ENCODE data around the gene COL2A1.

The COL2A1 gene

GRCh38 chr12:47988073-47989022 is 15.9 kb downstream of the COL2A1 start:
- no peak for DNase-seq

DNA sequence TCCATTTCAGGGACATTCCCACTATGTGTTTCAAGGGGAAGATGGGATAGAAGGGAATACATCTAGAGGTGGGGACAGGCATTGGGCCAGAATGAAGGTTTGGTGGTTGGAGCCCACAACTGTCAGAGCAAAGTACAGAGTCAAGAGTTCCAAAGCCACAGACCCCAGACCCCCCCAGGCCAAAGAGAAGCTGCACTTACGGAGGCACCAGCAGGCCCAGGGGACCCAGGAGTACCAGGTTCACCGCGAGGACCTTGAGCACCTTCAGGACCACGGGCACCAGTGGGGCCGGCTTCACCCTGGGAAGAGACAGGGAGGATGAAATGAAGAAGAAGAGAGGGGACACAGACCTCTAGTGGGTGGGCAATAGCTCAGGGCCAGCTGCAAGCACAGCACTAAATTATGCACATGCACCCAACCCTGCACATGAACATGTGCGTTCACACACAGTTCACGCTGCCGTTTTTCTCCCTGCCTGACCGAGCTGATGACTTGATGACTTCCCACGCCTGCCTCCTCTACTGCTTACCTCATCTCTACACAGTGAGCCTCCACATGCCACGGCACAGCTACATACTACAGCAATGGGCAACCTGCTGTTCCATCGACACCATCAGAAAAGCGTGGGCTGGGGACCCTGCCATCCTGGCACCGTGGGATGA is 16.7 kb downstream of the COL2A1 start:
- DNase-seq, result no peak

DNA sequence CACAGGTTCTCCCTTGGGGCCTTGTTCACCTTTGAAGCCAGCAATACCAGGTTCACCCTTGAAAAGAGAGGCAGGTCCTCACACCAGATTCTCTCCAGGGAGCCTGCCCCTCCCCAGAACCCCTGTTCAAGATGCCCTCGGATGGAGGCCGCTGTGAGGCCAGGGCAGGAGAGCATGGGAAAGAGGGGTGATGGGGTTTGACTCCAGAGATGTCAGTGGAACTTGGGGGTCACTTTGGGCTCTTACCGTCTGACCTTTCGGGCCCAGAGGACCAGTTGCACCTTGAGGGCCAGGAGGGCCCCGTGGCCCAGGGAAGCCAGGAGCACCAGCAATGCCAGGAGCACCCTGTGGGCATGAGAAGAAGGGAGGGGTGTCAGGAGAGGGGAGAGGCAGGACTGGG is 17.4 kb downstream of the COL2A1 start:
- no peak for DNase-seq

- DNase-seq, result no peak
Observed at GRCh38 chr12:47986291-47986660, 18.0 kb downstream of the COL2A1 start.

- DNase-seq, result no peak
Observed at GRCh38 chr12:47985596-47986290, 18.5 kb downstream of the COL2A1 start.

DNA sequence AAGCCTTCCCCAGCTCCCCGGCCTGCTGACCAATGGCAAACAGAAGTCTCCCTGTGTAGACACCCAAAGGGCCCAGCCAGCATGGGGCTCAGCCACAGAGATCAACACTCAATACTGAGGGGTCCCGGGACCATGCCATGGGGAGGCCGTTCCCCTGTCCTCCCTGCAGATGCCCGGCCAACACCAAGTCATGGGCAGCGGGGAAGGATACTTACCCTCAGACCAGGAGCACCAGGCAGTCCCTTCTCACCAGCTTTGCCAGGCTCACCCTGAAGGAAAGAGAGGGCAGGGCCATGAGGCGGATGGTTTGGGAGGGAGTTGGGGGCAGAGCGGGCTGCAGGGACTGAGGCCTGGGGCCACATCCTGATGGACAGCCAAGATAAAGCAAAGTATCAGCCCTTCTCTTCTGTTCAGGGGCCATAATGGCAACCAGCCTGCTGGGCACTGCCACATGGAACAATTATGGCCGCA is 19.9 kb downstream of the COL2A1 start:
- no peak for DNase-seq

- no peak for DNase-seq
Observed at GRCh38 chr12:47983541-47984115, 20.6 kb downstream of the COL2A1 start.

GRCh38 chr12:47982770-47983169 is 21.5 kb downstream of the COL2A1 start:
- DNase-seq, result no peak

DNA sequence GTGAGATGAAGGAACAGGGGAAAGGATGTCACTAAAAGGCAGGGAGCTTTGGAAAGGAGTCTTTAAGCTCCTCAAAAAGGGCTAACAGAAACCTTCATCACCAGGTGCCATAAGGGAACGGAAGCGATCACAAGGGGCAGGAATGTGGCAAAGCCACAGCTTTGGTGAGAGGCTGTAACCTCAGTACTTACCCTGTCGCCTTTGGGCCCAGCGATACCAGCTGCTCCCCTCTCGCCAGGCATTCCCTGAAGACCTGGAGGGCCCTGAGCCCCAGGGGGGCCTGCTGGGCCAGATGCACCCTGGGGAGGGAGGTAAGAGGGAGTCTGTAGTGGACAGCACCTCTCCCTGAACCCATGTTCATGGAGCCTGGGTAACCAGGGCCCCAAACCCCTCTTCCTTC is 22.0 kb downstream of the COL2A1 start:
- no peak for DNase-seq

DNA sequence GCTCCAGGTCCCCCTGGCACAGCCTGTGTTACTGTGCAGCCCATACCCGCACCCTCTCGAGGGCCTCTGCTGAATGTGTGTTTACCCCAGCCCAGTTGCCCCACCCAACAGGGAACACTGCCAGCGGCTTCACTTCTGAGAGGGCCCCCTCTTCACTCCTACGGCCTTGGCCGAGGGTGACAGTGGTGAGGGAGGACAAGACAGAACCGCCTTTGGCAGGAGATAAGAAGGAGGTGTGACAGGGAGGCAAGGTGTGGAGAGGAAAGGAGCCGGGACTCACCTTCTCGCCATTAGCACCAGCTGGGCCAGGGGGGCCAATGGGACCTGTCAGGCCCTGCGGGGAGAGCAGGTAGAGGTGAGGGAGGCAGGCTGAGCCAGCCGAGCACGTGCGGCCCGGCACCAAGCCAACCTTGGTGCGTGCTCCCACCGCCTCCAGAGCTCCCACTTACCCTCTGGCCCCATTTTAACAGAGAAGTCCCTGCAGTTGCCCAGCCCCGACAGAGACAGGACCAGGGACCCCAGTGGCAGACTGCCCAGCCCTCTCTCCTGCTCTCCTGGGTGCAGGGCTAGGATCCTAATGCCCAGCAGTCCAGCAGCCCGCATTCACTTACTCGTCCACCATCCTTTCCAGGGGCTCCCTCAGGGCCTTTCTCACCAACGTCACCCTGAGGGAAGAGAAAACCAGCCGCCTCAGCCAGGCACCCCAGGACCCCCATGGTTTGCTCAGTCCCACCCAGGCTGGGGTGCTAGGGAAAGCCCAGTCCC is 22.6 kb downstream of the COL2A1 start:
- DNase-seq, result no peak

DNA sequence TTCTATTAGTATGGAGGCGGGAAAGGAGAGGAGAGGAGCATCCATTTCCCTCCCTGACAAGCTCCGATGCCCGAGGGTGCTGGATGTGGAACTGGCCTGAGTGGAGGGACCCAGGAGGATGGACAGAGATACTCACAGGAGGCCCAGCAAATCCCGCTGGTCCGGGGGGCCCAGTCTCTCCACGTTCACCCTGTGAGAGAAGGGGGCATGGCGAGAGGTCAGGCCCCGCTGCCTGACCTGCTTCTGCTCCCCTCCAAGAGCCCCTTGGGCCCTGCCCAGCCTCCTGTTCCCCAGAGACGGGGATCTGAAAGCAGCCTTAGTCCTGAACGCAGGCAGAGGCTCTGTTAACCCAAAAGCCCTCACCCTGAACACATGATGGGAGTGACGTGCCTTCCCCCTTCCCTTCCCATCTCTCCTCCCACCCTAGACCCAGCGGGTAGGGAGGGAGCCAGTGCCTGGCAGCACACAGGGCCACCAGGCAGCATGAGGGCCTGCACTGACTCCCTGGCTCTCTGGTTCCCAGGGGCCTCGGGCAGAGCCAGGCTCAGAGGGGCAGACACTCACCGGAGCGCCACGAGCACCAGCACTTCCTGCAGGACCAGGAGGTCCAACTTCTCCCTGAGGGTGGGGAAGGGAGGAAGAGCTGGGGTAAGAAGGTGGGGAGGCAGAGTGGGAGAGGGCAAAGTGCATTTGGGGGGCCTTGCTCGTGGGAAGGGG is 23.3 kb downstream of the COL2A1 start:
- no peak for DNase-seq

- DNase-seq, result no peak
Observed at GRCh38 chr12:47980197-47980596, 24.1 kb downstream of the COL2A1 start.

- DNase-seq, result no peak
Observed at GRCh38 chr12:47979686-47980085, 24.6 kb downstream of the COL2A1 start.

DNA sequence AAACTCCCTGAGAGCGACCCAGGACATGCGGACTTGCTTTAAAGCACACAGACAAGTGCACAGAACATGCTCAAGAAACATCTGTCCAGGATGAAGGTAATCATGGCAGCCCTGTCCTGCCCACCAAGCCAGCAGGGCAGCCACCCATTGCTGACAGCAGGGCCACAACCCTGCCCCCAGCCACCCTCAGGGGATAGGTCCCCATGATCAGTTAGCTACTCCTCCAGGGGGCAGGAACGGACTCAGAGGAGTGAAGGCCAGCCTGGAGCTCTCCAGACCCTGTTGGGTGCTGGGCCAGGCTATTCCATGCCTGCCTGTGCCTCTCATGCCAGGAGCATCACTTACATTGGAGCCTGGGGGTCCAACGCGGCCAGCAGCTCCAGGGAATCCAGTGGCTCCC is 25.1 kb downstream of the COL2A1 start:
- DNase-seq, result no peak

GRCh38 chr12:47978598-47978873 is 25.7 kb downstream of the COL2A1 start:
- DNase-seq, result no peak

DNA sequence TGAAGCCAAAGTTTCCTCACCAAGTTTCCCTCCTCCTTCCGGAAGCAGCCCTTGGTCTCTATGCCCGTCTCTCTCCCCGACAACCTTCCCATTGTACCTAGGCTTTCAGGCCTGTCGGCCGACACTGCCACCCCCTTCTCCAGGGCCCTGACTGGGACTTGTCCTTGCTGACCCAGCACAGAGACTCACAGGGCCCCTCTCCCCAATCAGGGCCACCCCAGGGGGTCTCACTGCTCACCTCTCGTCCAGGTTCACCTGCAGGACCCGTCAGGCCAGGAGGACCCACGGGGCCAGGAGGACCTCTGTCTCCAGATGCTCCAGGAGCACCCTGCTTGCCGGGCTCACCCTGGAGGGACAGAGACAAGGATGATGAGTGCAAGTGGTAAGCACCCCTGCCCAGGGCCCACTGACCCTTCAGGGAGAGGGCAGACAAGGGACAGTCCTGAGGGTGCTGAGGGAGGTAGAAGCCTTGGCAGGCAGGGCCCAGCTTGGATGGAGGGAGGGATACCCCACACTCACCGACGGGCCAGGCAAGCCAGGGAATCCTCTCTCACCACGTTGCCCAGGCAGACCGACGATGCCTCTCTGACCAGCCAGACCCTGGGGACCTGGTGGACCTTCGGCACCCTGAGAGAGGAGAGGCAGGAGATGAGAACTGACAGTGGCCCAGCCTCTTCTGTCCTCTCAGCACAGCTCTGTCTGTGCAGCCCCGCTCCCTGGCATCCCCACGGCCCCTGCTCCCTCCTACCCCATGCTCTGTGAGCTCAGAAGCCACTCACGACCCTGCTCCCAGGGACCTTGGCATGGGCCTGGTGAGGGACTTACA is 26.3 kb downstream of the COL2A1 start:
- no peak for DNase-seq

- DNase-seq, result no peak
Observed at GRCh38 chr12:47977046-47977771, 27.1 kb downstream of the COL2A1 start.

- DNase-seq, result no peak
Observed at GRCh38 chr12:47975816-47976215, 28.5 kb downstream of the COL2A1 start.

GRCh38 chr12:47975036-47975620 is 29.1 kb downstream of the COL2A1 start:
- no peak for DNase-seq

GRCh38 chr12:47973870-47974269 is 30.4 kb downstream of the COL2A1 start:
- no peak for DNase-seq
